Brain pericyte (primary cell): ENCODE measurements around the gene C21orf58.
"Not testable (repeated sequence)": the region's sequence is repeated elsewhere in the genome, so short reads cannot be mapped to it uniquely, and the experiment has no call there.

ENCODE experiments used
- DNase-seq: peaks from one replicate; pipeline ENCODE4 v3.0.0-alpha.2; 2012; ENCODE audit warnings: low read depth, low spot score

C21orf58 gene

DNA sequence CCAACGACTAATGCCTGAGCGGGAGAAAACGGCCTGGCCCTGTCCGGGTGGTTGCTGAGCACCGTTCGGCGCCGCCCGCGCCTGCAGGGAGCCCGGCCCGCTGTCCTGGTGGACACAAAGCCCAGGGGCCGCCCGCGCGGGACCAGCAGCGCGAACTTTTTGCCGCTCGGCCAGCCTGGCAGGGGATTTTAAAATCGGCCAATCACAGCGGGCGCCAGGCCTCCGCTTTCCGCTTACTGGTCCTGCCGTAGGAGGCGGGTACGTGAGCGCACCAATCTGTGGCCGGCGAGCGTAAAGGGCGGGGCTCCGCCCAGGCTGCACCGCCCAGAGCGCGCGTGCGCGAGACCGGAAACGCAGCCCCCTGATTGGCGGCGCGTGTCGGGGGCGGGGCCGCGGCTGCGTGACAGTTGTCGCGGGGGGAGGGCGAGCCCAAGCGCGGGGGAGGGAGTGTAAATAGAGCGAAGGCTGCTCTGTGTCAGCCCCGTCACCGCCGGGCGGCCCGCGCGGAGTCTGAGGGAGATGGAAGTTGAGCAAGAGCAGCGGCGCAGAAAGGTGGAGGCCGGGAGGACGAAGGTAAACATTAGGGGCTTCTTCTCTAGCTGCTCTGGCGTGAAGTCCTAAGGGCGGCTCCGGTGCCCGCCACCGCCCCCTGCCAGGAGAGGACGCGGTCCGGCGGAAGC is at the start of gene C21orf58, which contains the start of gene PCNT:
C21orf58 (minus strand) TSS at position 161 of the 680 bp plus-strand sequence. CDS start 1,132 bp downstream, outside the sequence.
PCNT (plus strand) TSS at position 447 of the 680 bp plus-strand sequence; CDS start at position 520, 73 bp downstream.
- DNase-seq, result peak; percentile 94

GRCh38 chr21:46372947-46373346 is 49.3 kb upstream of the C21orf58 start:
- not testable (repeated sequence) for DNase-seq

DNA sequence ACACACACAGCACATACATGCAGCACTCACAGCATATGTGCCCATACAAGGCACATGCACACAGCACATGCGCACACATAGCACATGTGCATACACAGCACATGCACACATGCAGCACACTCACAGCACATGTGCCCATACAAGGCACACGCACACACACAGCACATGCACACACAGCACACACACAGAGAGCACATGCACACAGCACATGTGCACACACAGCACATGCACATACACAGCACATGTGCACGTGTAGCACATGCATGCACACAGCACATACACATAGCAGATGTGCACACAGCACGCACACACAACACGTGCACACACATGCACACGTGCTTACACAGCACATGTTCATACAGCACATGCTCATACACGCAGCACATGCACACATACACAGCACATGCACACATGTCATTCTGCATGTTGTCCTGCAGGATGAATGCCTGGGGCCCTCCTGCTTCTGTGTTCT is 48.4 kb upstream of the C21orf58 start:
- no peak for DNase-seq

DNA sequence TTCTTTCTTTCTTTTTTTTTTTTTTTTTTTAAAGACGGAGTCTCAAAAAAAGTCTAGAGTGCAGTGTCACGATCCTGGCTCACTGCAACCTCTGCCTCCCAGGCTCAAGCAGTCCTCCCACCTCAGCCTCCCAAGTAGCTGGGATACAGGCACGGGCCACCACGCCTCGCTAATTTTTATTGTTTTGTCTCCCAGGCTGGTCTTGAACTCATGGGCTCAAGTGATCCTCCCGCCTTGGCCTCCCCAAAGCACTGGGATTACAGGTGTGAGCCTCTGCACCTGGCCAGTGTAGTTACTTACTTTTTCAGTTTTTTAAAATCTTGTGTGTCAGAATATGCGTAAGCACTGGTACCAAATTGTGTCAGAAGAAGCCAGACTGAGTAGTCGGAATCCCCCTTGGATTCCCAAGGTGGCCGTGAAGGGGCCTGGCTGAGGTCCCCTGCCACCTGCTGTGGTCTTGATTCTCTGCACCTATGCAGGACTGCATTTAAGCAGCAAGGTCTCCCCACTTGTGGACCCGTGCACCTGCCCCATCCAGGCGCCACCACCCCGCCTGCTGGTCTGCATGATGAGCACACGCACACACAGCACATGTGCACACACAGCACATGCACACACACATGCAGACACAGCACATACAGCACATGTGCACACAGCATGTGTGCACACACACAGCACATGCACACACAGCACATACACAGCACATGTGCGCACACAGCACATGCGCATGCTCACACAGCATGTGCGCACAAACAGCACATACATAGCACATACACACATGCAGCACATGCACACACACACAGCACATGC is 47.7 kb upstream of the C21orf58 start:
- DNase-seq, result no peak

DNA sequence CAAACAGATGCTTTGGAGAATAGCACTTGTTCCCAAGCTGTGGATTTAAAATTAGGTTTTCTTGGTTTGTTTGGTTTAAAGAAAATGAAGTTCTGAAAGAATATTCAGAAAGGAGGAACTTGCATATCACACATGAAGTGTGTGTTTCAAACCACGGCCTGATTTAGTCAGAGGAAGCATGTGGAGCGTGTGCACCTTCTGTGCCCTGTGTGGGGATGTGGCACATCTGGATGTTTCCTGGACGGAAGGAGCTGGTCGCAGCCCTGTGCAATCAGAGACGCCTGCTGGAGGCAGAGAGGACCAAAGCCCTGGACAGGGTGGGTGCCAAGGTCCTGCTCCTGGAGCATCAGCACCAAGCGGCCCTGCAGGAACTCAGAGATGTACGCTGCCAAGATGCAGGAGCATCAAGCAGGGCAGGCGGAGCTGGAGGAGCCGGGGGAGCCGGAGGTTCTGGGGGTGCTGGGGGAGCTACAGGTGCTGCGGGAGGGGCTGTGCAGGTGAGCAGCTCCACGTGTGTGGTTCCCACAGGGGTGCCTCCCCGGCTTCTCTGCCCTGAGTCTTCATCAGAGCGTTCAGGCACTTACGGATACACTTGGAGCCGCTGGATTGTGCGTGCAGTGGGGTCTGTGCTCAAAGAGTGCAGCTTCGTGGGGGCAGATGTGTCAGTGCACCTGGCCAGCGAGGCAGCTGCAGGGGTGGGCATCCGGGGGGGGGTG is 46.0 kb upstream of the C21orf58 start:
- DNase-seq, result no peak

- DNase-seq, result no peak
Observed at GRCh38 chr21:46368533-46369285, 45.0 kb upstream of the C21orf58 start.

DNA sequence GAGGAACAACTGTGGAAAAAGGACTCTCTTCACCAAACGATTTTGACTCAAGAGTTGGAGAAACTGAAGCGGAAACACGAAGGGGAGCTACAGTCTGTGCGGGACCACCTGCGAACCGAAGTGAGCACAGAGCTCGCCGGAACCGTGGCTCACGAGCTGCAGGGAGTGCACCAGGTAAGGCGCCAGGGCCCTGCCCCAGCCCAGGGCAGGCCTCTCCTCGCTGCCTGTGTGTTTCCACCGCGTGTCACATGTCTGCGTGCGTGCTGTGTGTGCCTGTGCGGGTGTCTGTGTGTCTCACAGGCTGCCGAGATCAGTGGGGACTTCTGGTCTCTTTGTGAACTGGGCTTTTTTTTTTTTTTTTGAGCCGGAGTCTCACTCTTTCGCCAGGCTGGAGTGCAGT is 43.3 kb upstream of the C21orf58 start:
- no peak for DNase-seq

- no peak for DNase-seq
Observed at GRCh38 chr21:46366561-46366960, 42.9 kb upstream of the C21orf58 start.

- no peak for DNase-seq
Observed at GRCh38 chr21:46366091-46366490, 42.4 kb upstream of the C21orf58 start.

DNA sequence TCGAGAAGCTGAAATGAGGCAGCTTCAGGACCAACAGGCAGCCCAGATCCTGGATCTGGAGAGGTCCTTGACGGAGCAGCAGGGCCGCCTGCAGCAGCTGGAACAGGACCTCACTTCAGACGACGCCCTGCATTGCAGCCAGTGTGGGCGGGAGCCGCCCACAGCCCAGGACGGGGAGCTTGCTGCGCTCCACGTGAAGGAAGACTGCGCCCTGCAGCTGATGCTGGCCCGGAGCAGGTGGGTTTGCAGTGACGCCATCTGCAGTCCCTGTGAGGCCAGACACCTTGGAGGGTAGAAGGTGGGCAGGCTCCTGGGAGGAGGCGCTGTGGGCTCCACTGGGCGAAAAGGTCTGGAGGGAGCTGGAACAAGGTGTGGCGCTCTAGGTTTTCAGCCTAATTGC is 40.0 kb upstream of the C21orf58 start:
- DNase-seq, result no peak

DNA sequence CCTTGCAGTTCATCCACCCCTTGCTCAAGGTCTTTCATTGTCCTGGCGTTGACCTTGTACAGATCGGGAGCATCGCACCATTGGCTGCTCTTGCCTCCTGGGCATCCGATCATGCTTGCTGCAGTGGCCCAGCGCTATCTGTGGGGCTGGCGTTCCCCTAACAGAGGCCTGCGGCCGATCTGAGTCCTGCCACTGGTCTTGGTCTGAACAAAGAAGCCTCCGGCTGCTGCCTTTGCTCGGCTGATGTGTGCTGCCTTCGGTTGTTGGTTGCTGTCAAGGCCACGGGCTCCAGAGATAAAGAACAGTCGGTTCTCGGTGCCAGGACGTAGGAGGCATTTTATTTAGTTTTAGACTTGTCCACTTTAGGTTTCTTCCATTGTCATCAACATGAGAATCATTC is 39.3 kb upstream of the C21orf58 start:
- DNase-seq, result no peak

DNA sequence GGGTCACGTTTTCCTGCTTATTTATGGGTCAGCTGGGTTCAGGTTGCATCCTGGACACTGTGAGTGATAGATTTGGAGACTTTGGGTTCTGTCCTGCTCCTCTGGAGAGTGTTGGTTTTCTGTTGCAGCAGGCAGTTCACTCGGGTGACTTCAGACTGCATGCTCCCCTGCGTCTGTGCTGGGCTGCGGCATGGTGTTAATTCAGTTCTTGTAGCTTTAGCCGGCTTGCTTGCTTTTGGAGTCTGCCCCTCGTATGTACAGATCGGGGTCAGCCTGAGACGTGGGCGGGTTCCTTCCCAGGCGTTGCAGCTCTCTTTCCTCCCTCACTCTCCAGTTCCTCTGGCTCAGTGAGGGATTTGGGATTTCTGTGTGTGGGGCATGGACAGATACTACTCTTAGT is 38.3 kb upstream of the C21orf58 start:
- DNase-seq, result no peak

DNA sequence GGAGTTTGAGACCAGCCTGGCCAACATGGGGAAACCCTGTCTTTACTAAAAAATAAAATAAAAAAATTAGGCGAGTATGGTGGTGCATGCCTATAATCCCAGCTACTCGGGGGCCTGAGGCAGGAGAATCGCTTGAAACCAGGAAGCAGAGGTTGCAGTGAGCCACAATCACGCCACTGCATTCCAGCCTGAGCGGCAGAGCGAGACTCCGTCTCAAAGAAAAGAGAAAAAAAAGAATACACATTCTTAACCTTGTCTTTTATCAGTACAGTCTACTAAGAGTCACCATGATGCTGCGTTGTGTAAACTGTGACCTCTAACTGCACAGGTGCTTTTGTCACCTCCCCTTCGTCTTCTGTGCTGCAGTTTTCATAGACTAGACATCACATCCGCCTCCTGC is 37.5 kb upstream of the C21orf58 start:
- DNase-seq, result no peak

DNA sequence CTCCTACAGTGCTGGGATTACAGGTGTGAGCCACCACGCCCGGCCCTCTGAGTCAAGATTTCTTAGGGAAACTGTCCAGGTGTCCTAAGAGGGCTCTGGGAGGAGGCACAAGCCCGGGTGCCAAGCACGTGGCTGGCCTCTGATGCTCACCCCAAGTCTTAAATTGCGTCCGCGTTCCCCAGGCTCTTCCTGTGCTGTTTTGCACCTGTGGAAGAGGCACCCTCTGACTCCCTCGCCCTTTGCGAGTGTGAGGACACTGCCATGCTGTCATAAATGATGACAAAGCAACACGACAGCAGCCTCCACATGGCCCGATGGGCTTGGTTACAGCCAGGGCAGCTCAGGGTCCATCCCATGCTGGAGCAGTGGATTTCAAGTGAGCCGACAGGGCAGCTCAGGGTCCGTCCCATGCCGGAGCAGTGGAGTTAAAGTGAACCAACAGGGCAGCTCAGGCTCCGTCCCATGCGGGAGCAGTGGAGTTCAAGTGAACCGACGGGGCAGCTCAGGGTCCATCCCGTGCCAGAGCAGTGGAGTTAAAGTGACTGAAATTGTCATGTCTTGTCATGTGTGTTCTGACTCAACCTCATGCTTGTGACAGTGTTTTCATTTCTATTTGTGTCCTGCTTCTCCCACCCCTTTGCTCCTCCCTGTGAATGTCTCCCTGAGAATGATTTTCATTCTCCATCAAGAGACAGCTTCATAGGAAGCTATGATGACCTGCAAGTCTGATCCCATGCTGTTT is 34.2 kb upstream of the C21orf58 start:
- DNase-seq, result no peak

GRCh38 chr21:46357335-46357604 is 33.6 kb upstream of the C21orf58 start:
- no peak for DNase-seq

DNA sequence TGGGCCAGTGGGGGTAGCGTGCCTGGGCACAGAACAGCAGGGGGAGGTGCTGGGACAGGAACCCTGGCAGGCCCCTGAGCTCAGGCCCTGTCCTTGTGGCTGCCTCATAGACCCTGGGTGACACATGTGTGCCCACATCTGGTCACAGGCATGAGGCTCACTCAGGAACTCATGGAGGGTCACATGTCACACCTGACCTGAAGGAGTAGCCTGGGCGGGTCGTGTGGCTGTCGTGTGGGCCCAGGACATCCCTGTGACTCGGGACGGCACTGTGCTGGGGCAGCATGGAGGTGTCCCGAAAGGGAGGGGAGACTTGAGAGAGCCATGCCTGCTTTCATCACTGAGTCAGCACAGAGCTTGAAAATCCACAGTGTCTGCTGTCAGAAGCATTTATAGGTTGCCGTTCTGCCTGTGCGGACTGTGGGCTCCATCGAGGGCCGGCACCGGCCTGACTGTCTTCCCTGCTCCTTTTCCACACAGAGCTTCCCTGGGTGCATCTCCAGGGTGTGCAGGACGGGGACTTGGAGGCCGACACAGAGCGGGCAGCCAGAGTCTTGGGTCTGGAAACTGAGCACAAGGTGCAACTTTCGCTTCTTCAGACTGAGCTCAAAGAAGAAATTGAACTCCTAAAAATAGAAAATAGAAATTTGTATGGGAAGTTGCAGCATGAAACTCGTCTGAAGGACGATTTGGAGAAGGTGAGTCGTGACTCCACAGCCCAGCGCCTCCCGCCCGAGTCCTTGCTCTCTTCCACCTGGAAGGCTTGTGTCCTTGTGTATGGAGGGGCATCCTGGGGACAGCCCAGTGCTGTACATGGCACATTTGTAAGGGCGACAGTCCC is 33.0 kb upstream of the C21orf58 start:
- DNase-seq, result no peak

- no peak for DNase-seq
Observed at GRCh38 chr21:46356005-46356338, 32.3 kb upstream of the C21orf58 start.

- no peak for DNase-seq
Observed at GRCh38 chr21:46355161-46356004, 31.7 kb upstream of the C21orf58 start.

GRCh38 chr21:46354518-46354917 is 30.8 kb upstream of the C21orf58 start:
- no peak for DNase-seq
